Skeletal muscle cell (primary cell): ENCODE measurements around the gene KLHL28.

Source experiments
- DNase-seq: peaks from one replicate; pipeline ENCODE4 v3.0.0-alpha.2; 2010; ENCODE audit warnings: low read depth
- H3K4me3 ChIP-seq: 2 replicates; pipeline ENCODE4 v1.5.1; 2011; ENCODE audit warnings: low read depth, mild to moderate bottlenecking, control low read depth, low read length, moderate library complexity

Gene KLHL28

DNA sequence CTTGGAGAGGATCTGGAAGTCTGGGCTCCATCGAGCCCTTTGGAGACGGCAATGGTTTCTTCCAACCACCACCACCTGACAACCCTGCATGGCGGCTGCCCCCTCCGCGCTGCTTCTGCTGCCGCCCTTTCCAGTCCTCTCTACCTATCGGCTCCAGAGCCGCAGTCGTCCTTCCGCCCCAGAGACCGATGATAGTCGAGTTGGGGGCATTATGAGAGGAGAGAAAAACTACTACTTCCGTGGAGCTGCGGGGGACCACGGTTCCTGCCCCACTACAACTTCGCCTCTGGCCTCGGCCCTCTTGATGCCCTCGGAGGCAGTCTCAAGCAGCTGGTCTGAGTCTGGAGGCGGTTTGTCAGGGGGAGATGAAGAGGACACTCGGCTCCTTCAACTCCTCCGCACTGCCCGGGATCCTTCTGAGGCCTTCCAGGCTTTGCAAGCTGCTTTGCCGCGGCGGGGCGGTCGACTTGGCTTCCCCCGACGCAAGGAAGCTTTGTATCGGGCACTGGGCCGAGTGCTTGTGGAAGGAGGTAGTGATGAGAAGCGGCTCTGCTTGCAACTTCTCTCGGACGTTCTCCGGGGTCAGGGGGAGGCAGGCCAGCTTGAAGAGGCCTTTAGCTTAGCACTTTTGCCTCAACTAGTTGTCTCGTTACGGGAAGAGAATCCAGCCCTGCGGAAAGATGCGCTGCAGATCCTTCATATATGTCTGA lies 742 bp upstream of the KLHL28 start:
- H3K4me3 ChIP-seq = peak overlapping the region; percentile 71
- DNase-seq = no peak

GRCh38 chr14:44961151-44961553 lies 595 bp downstream of the KLHL28 start:
- H3K4me3 ChIP-seq = peak overlapping the region; percentile 71
- peak; percentile 24 for DNase-seq

DNA sequence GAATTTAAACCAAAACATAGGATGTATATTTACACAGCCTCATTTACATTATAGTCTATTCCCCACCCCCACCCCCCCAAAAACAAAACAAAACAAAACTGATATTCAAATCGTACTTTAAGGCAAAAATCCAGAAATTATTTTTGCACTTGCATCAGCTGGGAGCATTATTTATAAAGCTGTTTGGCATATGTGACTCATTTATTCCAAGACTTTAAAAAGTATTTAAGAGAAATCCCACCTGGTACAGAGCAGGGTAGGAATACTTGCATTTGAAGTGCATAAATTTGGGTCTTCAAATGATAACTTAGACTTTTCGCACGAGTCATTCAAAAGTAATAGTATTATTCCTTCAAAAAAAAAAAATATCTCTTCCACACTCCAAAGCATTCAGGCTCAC lies 1.1 kb downstream of the KLHL28 start:
- no peak for DNase-seq
- H3K4me3 ChIP-seq = peak overlapping the region; percentile 71

DNA sequence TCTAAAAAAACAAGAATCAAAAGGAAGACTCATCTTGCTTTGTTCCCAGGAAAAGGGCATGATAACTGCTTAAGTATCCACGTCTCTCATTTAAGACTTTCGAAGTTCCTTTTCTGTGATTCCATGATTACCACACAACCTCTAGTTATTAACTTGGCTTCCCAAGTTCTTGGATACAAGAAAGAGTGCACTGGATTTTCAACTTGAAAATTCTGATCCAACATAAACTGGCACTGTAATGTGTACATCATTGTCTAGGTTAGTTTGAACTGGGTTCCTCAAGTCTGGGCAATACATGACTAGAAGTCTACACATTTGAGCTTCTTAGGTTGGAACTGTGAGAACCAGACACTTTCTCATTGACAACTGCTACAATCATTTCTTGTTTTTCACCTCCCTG lies 1.6 kb downstream of the KLHL28 start:
- no peak for DNase-seq

DNA sequence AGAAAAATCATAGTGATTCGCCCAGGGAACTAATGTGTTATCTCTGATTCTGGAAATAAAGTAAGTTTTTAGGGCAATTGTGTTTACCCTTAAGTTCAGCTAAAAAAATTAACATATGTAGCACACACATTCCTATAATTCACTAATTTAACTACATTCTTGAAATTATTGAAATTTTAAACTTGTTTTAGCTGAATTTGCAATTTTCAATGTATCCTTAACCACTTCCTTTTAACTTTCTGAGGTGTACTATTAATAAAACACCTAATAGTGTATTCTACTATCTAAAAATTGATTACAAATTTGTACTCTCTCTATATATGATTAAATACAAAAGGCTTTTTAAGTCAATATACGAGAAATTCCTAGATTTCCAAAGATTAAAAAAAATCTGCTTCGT lies 2.2 kb downstream of the KLHL28 start:
- no peak for DNase-seq
- H3K4me3 ChIP-seq = no peak overlapping the region

More for the DNA sequence above, 1.6 kb downstream of the KLHL28 start:
- peak overlapping the region; percentile 71 for H3K4me3 ChIP-seq

GRCh38 chr14:44956866-44957265 lies 4.9 kb downstream of the KLHL28 start:
- H3K4me3 ChIP-seq = no peak overlapping the region
- no peak for DNase-seq

DNA sequence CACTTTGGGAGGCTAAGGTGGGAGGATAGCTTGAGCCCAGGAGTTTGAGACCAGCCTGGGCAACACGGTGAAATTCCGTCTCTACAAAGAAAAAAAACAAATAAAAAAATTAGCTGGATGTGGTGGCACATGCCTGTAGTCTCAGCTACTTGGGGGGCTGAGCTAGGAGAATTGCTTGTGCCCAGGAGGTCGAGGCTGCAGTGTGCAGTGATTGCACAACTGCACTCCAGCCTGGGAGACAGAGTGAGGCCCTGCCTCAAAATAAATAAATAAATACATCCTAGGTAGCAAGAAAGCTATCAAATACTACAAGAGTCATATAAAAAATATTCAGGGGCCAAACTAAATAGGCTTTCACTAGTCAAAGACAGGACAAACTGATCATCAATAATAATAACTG lies 6.2 kb downstream of the KLHL28 start:
- DNase-seq = no peak

DNA sequence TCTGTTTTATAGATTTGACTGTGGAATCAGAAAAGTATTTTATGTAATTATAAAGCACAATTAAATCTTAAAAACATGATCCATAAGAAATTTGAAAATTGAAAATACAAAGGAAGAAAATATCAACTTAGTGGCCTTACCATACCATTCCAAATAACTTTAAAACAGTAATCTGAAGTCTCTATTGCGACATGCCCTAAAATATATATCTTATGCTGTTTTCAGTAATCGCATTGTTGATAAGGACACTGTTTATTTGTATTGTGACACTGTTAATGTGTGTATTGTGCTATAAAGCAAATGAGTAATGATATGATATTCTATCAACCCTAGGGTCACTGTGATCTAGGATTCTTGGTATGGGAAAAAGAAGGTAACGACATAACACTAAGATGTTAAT lies 7.0 kb downstream of the KLHL28 start:
- H3K4me3 ChIP-seq = no peak overlapping the region
- DNase-seq = no peak

More for the DNA sequence above, 6.2 kb downstream of the KLHL28 start:
- no peak overlapping the region for H3K4me3 ChIP-seq

GRCh38 chr14:44952391-44953110 lies 9.2 kb downstream of the KLHL28 start:
- no peak for DNase-seq
- H3K4me3 ChIP-seq = no peak overlapping the region

- no peak overlapping the region for H3K4me3 ChIP-seq
- DNase-seq = no peak
Measured at GRCh38 chr14:44951051-44951450, 10.7 kb downstream of the KLHL28 start.

- DNase-seq = peak; percentile 24
- H3K4me3 ChIP-seq = no peak overlapping the region
Measured at GRCh38 chr14:44945264-44945663, 16.5 kb downstream of the KLHL28 start.

- H3K4me3 ChIP-seq = no peak overlapping the region
- no peak for DNase-seq
Measured at GRCh38 chr14:44944107-44944506, 17.6 kb downstream of the KLHL28 start.

GRCh38 chr14:44942436-44942835 lies 19.3 kb downstream of the KLHL28 start:
- H3K4me3 ChIP-seq = no peak overlapping the region
- DNase-seq = no peak

GRCh38 chr14:44941591-44941990 lies 20.2 kb downstream of the KLHL28 start:
- no peak for DNase-seq
- no peak overlapping the region for H3K4me3 ChIP-seq

DNA sequence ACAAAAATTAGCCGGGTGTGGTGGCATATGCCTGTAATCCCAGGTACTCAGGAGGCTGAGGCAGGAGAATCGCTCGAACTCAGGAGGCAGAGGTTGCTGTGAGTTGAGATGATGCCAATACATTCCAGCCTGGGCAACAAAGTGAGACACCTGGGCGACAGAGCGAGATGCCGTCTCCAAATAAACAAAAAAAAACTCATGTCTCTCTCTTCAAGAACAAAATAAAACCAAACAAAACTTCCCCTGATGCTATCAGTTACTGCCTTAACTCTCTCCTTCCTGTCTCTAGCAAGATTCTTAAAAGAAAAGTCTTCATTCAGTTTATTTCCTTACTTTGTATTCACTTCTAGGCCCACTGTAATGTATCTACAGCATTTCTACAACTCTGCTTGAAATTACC lies 20.8 kb downstream of the KLHL28 start:
- DNase-seq = no peak
- no peak overlapping the region for H3K4me3 ChIP-seq

GRCh38 chr14:44940211-44940610 lies 21.5 kb downstream of the KLHL28 start:
- no peak overlapping the region for H3K4me3 ChIP-seq
- DNase-seq = no peak

GRCh38 chr14:44937547-44937946 lies 24.2 kb downstream of the KLHL28 start:
- no peak overlapping the region for H3K4me3 ChIP-seq
- DNase-seq = no peak

DNA sequence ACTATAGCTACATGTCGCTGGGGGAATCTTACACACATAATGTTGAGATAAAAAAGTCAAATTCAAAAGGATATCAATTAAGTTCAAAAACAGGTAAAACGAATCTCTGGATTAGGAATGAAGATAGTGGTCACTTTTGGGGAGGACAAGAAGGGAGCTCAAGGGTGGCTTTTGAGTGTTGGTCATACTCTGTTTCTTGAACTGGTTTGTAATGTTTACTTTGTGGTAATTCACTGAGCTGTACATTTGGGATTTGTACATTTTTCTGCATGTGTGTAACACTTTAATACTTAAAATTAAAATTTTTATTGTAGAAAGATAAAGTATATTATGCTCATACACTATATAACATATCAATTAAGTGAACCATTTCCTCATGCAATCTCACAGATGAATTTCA lies 26.6 kb downstream of the KLHL28 start:
- no peak for DNase-seq
- no peak overlapping the region for H3K4me3 ChIP-seq

GRCh38 chr14:44928793-44929192 lies 33.0 kb downstream of the KLHL28 start:
- no peak for DNase-seq
- no peak overlapping the region for H3K4me3 ChIP-seq

- DNase-seq = peak; percentile 5
- no peak overlapping the region for H3K4me3 ChIP-seq
Measured at GRCh38 chr14:44914849-44915248, 46.9 kb downstream of the KLHL28 start.
